Measurements from ENCODE around the gene PTPRG. TPM values are rescaled to one million over a fixed set of nuclear protein-coding genes. Genes with fewer than 3 reads are reported as not detected.

PTPRG gene
- total RNA-seq, 3 donors from 2014 or later (not counting 1 experiment from before 2014, with no cell fraction given), result 1.0 to 2.9 (median 2.5) TPM

DNA sequence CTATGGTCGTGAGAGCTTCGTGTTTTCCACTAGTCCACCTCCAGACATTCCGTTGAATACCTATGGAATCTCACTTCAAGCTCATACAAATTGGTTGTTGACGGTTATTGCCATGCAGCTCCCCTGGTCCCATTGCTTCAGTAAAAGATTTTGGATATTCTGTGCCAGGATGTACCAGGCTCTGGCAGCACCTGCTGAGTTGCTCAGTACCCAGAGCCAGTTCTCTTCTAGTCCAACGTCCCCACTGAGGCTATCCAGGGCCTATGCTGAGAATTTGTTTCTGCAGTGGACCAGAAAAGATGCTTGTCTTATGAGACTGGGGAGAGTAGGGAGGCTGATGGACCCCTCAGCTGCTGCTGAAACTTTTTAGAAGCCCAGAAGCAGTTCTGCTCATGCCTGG, 533.1 kb downstream of the PTPRG start:
- no peaks in the 10 kb centered on the region for H3K27me3 Mint-ChIP-seq (ENCODE audit: low read depth in 2 of 2)
- H3K9me3 Mint-ChIP-seq, result peaks cover 0 to 2% of the 10 kb centered on the region in 2 donors
- Histone ChIP-seq H3K4me3 (ENCODE audit: low read length) (no peak overlapping the region), H3K36me3 (ENCODE audit: control insufficient read depth, insufficient read depth, low read length) (no peaks in the 10 kb centered on the region), H3K4me1 (ENCODE audit: control insufficient read depth, insufficient read depth, low read length) (no peaks in the 10 kb centered on the region), H3K27me3 (ENCODE audit: control insufficient read depth, insufficient read depth, low read length) (no peaks in the 10 kb centered on the region), H3K27ac (ENCODE audit: low read length) (no peak overlapping the region), H3K9me3 (ENCODE audit: control insufficient read depth, insufficient read depth, low read length) (no peaks in the 10 kb centered on the region)
- TF ChIP-seq, protein P1, sequence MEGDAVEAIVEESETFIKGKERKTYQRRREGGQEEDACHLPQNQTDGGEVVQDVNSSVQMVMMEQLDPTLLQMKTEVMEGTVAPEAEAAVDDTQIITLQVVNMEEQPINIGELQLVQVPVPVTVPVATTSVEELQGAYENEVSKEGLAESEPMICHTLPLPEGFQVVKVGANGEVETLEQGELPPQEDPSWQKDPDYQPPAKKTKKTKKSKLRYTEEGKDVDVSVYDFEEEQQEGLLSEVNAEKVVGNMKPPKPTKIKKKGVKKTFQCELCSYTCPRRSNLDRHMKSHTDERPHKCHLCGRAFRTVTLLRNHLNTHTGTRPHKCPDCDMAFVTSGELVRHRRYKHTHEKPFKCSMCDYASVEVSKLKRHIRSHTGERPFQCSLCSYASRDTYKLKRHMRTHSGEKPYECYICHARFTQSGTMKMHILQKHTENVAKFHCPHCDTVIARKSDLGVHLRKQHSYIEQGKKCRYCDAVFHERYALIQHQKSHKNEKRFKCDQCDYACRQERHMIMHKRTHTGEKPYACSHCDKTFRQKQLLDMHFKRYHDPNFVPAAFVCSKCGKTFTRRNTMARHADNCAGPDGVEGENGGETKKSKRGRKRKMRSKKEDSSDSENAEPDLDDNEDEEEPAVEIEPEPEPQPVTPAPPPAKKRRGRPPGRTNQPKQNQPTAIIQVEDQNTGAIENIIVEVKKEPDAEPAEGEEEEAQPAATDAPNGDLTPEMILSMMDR (IDR thresholded peaks at IDR 0.05), result no peak
- no peak overlapping the region for H3K4me3 Mint-ChIP-seq
- WGBS (ENCODE audit: insufficient coverage), result 85% methylated on average over 5 of the region's 5 CpGs
- ATAC-seq (no peak), DNase-seq (no peak)
- no peaks in the 10 kb centered on the region for H3K4me1 Mint-ChIP-seq
- intact Hi-C loops (cut with micrococcal nuclease), result no loop called here
- H3K36me3 Mint-ChIP-seq, result no peaks in the 10 kb centered on the region
- H3K27ac Mint-ChIP-seq, result no peak overlapping the region

DNA sequence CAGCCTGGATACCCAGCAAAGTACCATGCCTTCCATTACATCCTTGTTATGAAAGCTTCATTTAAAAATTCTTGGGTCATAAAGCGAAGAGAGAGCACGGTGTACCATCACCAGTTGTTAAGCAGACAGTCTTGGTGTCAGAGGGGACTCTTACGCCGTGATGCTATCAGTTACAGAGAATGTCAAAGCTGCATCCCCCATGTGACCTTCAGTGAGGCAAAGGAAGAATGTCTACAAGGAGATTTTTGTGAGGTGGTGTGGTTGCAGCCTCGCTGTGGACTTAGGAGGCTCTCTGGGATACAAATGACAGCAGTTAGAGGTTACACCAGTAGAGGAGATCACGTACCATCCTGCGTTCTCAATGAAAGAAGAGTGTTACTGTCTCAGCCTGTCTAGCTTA, 533.7 kb downstream of the PTPRG start:
- no peaks in the 10 kb centered on the region for H3K36me3 Mint-ChIP-seq
- H3K4me1 ChIP-seq (ENCODE audit: control insufficient read depth, insufficient read depth, low read length), result no peaks in the 10 kb centered on the region
- 84% methylated on average over 7 of the region's 7 CpGs for WGBS (ENCODE audit: insufficient coverage)
- no peak for ATAC-seq
- no peak overlapping the region for H3K27ac ChIP-seq (ENCODE audit: low read length)
- no peak overlapping the region for H3K4me3 Mint-ChIP-seq
- no peaks in the 10 kb centered on the region for H3K4me1 Mint-ChIP-seq
- no peak overlapping the region for H3K27ac Mint-ChIP-seq
- H3K9me3 Mint-ChIP-seq, result peaks cover 0 to 2% of the 10 kb centered on the region in 2 donors
- H3K27me3 Mint-ChIP-seq (ENCODE audit: low read depth in 2 of 2), result no peaks in the 10 kb centered on the region
- H3K4me3 ChIP-seq (ENCODE audit: low read length), result no peak overlapping the region
- H3K9me3 ChIP-seq (ENCODE audit: control insufficient read depth, insufficient read depth, low read length), result no peaks in the 10 kb centered on the region
- DNase-seq, result no peak
- TF ChIP-seq, protein P1 (IDR thresholded peaks at IDR 0.05), result no peak
- H3K27me3 ChIP-seq (ENCODE audit: control insufficient read depth, insufficient read depth, low read length), result no peaks in the 10 kb centered on the region
- intact Hi-C loops (cut with micrococcal nuclease), result no loop called here
- no peaks in the 10 kb centered on the region for H3K36me3 ChIP-seq (ENCODE audit: control insufficient read depth, insufficient read depth, low read length)

DNA sequence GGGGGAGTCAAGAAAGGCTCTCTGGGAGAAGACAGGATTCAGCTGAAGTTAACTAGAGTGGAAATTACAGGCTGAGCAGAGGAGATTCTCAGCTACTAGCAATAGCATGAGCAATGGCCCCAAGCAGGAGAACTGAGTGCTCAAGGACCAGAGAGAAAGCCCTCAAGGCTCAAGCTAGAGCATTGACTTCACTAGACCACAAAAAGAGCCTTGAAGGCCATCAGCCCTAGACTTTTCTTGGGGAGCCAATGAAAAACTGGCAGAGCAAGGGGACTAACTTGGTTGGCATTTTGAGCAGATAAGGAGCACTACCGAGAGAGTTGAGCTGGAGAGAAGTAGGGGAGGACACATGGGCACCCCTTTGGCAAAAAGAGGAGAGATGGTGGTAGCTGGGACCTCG, 534.4 kb downstream of the PTPRG start:
- H3K9me3 Mint-ChIP-seq, result peaks cover 0 to 2% of the 10 kb centered on the region in 2 donors
- Histone ChIP-seq H3K27me3 (ENCODE audit: control insufficient read depth, insufficient read depth, low read length) (no peaks in the 10 kb centered on the region), H3K36me3 (ENCODE audit: control insufficient read depth, insufficient read depth, low read length) (no peaks in the 10 kb centered on the region), H3K4me3 (ENCODE audit: low read length) (no peak overlapping the region), H3K27ac (ENCODE audit: low read length) (no peak overlapping the region), H3K9me3 (ENCODE audit: control insufficient read depth, insufficient read depth, low read length) (no peaks in the 10 kb centered on the region), H3K4me1 (ENCODE audit: control insufficient read depth, insufficient read depth, low read length) (no peaks in the 10 kb centered on the region)
- no peaks in the 10 kb centered on the region for H3K27me3 Mint-ChIP-seq (ENCODE audit: low read depth in 2 of 2)
- TF ChIP-seq, protein P1 (IDR thresholded peaks at IDR 0.05), result no peak
- WGBS (ENCODE audit: insufficient coverage), result 55% methylated on average over 2 of the region's 2 CpGs
- H3K27ac Mint-ChIP-seq, result no peak overlapping the region
- no peak for ATAC-seq
- H3K4me1 Mint-ChIP-seq, result no peaks in the 10 kb centered on the region
- DNase-seq, result no peak
- H3K36me3 Mint-ChIP-seq, result no peaks in the 10 kb centered on the region
- intact Hi-C loops (cut with micrococcal nuclease), result no loop called here
- no peak overlapping the region for H3K4me3 Mint-ChIP-seq

DNA sequence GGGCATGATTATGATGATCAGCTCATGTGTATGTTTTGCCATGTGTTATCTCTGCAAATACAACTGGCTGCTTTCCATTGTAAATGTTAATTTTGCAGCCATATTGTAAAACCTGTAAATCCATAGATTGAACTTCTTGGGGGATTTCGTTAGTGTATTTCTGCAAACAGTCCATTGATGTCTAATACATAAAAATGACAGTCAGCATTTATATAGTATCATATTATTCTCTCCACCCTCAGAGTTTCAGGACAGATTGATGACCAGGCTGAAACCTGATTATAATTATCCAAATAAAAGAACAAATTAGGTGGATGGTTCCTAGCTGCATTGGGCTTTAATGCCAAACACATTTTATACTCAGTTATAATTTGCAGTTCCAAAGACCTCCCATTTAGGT, 535.1 kb downstream of the PTPRG start:
- peaks cover 0 to 2% of the 10 kb centered on the region in 2 donors for H3K9me3 Mint-ChIP-seq
- 83% methylated on average over 1 of the region's 1 CpG for WGBS (ENCODE audit: insufficient coverage)
- Histone ChIP-seq H3K27me3 (ENCODE audit: control insufficient read depth, insufficient read depth, low read length) (no peaks in the 10 kb centered on the region), H3K9me3 (ENCODE audit: control insufficient read depth, insufficient read depth, low read length) (no peaks in the 10 kb centered on the region), H3K4me3 (ENCODE audit: low read length) (no peak overlapping the region), H3K36me3 (ENCODE audit: control insufficient read depth, insufficient read depth, low read length) (no peaks in the 10 kb centered on the region), H3K4me1 (ENCODE audit: control insufficient read depth, insufficient read depth, low read length) (no peaks in the 10 kb centered on the region), H3K27ac (ENCODE audit: low read length) (no peak overlapping the region)
- ATAC-seq (no peak), DNase-seq (no peak)
- no peaks in the 10 kb centered on the region for H3K36me3 Mint-ChIP-seq
- H3K4me3 Mint-ChIP-seq, result no peak overlapping the region
- H3K27ac Mint-ChIP-seq, result no peak overlapping the region
- intact Hi-C loops (cut with micrococcal nuclease), result no loop called here
- TF ChIP-seq, protein P1 (IDR thresholded peaks at IDR 0.05), result no peak
- H3K27me3 Mint-ChIP-seq (ENCODE audit: low read depth in 2 of 2), result no peaks in the 10 kb centered on the region
- no peaks in the 10 kb centered on the region for H3K4me1 Mint-ChIP-seq

Measured in natural killer cell (primary cell).